Subcutaneous abdominal adipose tissue (tissue), 5 donors: ENCODE measurements around the gene NOL12.

Experiments
- H3K27ac ChIP-seq: one replicate; pipeline ENCODE4 v1.7.0; 2013; ENCODE audit warnings: low read depth, mild to moderate bottlenecking, inconsistent platforms, low read length, moderate library complexity
- H3K27me3 ChIP-seq, 5 donors: one replicate each; pipeline ENCODE4 v1.7.0; 2013; ENCODE audit warnings: low read length in 5 of 5, inconsistent platforms in 1 of 5; ENCODE audit not compliant: control insufficient read depth in 5 of 5, insufficient read depth in 4 of 5
- H3K36me3 ChIP-seq, 5 donors: one replicate each; pipeline ENCODE4 v1.7.0; 2013; ENCODE audit warnings: low read length in 5 of 5; ENCODE audit not compliant: control insufficient read depth in 5 of 5, insufficient read depth in 5 of 5
- H3K4me1 ChIP-seq, 5 donors: one replicate each; pipeline ENCODE4 v1.7.0; 2013; ENCODE audit warnings: low read length in 5 of 5, mild to moderate bottlenecking in 3 of 5, moderate library complexity in 1 of 5; ENCODE audit not compliant: control insufficient read depth in 5 of 5, insufficient read depth in 5 of 5
- H3K4me3 ChIP-seq, 5 donors: one replicate each; pipeline ENCODE4 v1.7.0; 2013; ENCODE audit warnings: low read length in 5 of 5, low read depth in 1 of 5
- H3K9ac ChIP-seq, 5 donors: one replicate each; pipeline ENCODE4 v1.7.0; 2013; ENCODE audit warnings: low read length in 5 of 5, mild to moderate bottlenecking in 4 of 5, moderate library complexity in 3 of 5
- H3K9me3 ChIP-seq, 5 donors: one replicate each; pipeline ENCODE4 v1.7.0; 2013; ENCODE audit warnings: low read length in 5 of 5; ENCODE audit not compliant: control insufficient read depth in 5 of 5
- donor health status: healthy.
- donor health status: healthy.
- donor health status: healthy.
- donor health status: healthy.
- donor health status: healthy.

NOL12 gene

DNA sequence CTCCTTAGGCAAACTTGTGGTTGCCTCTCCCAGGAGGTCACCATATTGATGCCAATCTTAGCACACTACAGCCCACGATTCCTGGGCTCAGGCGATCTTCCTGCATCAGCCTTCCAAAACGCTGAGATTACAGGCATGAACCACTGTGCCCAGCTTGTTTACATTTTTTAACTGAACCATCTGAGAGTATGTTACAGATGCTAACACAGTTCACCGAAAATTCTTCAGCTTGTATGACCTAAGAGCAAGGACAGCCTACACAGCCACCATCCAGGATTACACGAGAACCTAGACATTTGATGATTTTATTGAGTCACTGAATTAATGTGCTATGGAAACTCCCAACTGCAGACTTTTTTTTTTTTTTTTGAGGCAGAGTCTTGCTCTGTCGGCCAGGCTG, 16.6 kb upstream of the NOL12 start:
- no peak overlapping the region for H3K4me3 ChIP-seq
- peaks cover under 1 to 35% (median 20%) of the 10 kb centered on the region in 5 donors for H3K4me1 ChIP-seq
- H3K27me3 ChIP-seq = no peaks in the 10 kb centered on the region
- no peak overlapping the region for H3K27ac ChIP-seq
- peaks cover 0 to 16% (median 13%) of the 10 kb centered on the region in 5 donors for H3K36me3 ChIP-seq
- no peak overlapping the region for H3K9ac ChIP-seq
- no peaks in the 10 kb centered on the region for H3K9me3 ChIP-seq

DNA sequence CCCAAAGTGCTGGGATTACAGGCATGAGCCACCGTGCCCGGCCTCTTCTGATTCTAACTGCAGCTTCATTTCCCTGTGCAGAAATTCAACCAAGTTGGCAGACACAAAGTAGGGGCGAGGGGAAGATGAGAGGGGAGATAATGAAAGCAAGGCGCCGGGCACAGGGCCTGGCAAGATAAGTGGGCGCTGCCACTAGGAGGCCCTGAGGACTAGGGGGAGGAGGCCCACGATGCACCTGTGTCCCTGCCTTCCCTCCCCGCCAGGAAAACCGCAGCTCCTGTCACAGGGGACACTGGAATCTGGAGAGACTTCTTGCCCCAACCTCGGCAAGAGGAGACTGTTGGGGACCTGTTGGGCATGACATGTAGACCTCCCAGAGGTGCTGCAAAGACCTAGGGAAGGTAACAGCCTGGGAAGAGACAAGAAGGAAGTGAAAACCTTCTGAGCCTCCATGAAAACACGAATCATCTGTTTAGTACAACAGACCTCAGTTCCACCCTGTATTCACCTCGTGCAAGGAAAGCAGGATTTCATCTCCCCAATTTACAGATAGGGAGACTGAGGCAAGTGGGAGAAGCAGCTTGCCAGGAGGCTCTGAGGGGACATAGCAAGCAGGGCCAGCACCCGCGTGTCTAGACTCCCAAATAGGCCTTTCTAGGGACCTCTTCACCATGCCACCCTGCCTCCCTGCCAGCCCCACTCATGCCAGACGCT, 13.8 kb upstream of the NOL12 start:
- H3K9ac ChIP-seq = peak overlapping the region in 1 of 5 donors; percentile 32
- no peaks in the 10 kb centered on the region for H3K9me3 ChIP-seq
- no peaks in the 10 kb centered on the region for H3K27me3 ChIP-seq
- H3K4me1 ChIP-seq = peaks cover 5 to 39% (median 34%) of the 10 kb centered on the region in 5 donors
- no peak overlapping the region for H3K27ac ChIP-seq
- no peaks in the 10 kb centered on the region for H3K36me3 ChIP-seq
- no peak overlapping the region for H3K4me3 ChIP-seq

DNA sequence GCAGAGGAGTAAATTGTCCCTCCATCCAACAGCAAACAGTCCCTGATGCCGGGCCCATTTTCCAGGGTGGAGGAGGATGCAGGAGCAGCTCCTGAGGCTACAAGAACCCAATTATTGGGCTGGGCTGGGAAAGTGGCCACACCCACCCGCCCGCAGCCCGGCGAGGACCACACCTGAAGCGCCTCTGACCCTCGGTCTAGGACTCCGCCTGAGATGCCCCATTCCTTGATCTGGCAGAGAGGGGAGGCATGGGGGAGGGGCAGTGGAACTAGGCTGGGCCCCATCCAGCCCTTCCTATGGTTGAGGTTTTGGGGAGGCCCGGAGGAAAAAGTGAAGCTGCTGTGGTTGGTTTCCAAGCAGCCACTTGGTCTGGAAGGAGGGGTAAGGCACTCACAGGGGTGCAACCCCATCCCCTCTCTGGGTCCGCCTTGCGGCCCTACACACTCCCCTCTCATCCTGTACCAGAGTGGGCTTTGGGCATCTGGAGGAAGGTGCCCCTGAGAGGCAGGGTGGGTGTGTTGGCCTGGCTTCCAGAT, 13.2 kb upstream of the NOL12 start:
- H3K36me3 ChIP-seq = peaks cover 0 to 3% (median 1%) of the 10 kb centered on the region in 5 donors
- H3K9me3 ChIP-seq = no peaks in the 10 kb centered on the region
- H3K4me3 ChIP-seq = no peak overlapping the region
- no peak overlapping the region for H3K27ac ChIP-seq
- H3K4me1 ChIP-seq = peaks cover 5 to 39% (median 37%) of the 10 kb centered on the region in 5 donors
- H3K27me3 ChIP-seq = no peaks in the 10 kb centered on the region
- peak overlapping the region in 1 of 5 donors; percentile 32 for H3K9ac ChIP-seq

DNA sequence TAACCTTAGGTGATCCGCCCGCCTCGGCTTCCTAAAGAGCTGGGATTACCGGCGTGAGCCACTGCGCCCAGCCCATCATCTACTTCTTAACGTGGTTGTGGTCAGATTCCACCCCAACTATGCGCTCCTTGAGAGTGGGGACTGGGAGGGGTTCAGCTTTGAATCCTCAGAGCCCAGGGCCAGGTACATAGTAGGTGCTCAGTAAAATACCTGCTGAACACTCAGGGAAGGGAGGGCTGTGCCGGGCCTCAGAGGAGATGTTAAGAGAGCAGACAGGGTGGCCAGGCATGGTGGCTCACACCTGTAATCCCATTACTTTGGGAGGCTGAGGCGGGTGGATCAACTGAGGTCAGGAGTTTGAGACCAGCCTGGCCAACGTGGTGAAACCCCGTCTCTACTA, 11.9 kb upstream of the NOL12 start:
- H3K27ac ChIP-seq = peak overlapping the region; percentile 57
- no peaks in the 10 kb centered on the region for H3K27me3 ChIP-seq
- H3K4me3 ChIP-seq = peak overlapping the region in 1 of 5 donors; percentile 15
- H3K9me3 ChIP-seq = no peaks in the 10 kb centered on the region
- peak overlapping the region in 2 of 5 donors; percentile 36 to 56 for H3K9ac ChIP-seq
- peaks cover 0 to 9% (median 8%) of the 10 kb centered on the region in 5 donors for H3K36me3 ChIP-seq
- H3K4me1 ChIP-seq = peaks cover 8 to 42% (median 40%) of the 10 kb centered on the region in 5 donors

DNA sequence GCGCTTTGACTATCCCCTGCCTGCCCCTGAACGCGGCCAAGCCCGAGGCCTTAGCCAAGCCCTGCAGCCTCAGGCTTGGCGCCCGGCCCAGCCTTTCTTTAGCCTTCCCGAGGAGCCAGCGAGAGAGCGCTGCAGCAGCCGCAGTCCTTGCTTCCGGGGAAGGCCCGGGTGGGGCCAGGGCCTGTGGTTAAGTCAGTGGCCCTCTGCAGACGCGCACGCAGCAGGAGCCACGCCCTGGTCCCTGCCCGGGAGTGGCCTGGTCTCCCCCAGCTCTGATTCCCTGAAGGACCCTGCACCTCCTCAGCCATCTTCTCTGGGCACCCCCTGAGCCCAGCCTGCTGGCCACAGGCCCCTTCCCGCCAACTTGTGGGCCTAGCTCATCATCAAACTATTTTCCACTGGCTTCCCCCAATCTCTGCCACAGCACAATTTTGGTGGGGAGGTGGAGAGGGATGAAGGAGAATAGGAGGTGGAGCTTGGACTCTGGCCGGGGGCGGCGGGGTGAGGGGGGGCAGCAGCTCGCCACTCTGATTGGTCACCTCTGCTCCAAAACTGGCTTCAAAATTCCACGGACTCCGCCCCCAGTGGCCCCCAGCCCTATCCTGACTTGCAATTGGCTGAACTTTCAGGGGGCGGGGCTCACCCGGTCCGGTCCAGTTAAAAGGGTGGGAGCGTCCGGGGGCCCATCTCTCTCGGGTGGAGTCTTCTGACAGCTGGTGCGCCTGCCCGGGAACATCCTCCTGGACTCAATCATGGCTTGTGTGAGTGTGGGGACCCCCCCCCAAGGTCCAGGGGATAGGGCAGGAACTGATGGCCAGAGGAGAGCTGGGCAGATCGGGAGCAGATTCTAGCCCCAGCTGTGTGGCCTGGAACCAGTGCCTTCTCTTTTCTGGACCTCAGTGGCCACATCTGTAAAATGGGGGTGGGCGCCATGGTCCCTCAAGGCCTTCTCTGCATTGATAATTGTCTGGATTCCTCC, 10.9 kb upstream of the NOL12 start, which contains the start of gene LGALS1:
TSS of gene LGALS1 (plus strand) at position 686 of the 979 bp plus-strand sequence. CDS start at position 753, 67 bp downstream.
- Histone ChIP-seq H3K27me3 (no peaks in the 10 kb centered on the region), H3K27ac (peak within 1 kb of the TSS; percentile 100), H3K4me1 (peaks cover 8 to 42% (median 40%) of the 10 kb centered on the region in 5 donors), H3K9ac (peak within 1 kb of the TSS; percentile 92 to 99 (median 97)), H3K36me3 (peaks cover 0 to 19% (median 18%) of the 10 kb centered on the region in 5 donors), H3K9me3 (no peaks in the 10 kb centered on the region), H3K4me3 (peak within 1 kb of the TSS; percentile 84 to 98 (median 91))

DNA sequence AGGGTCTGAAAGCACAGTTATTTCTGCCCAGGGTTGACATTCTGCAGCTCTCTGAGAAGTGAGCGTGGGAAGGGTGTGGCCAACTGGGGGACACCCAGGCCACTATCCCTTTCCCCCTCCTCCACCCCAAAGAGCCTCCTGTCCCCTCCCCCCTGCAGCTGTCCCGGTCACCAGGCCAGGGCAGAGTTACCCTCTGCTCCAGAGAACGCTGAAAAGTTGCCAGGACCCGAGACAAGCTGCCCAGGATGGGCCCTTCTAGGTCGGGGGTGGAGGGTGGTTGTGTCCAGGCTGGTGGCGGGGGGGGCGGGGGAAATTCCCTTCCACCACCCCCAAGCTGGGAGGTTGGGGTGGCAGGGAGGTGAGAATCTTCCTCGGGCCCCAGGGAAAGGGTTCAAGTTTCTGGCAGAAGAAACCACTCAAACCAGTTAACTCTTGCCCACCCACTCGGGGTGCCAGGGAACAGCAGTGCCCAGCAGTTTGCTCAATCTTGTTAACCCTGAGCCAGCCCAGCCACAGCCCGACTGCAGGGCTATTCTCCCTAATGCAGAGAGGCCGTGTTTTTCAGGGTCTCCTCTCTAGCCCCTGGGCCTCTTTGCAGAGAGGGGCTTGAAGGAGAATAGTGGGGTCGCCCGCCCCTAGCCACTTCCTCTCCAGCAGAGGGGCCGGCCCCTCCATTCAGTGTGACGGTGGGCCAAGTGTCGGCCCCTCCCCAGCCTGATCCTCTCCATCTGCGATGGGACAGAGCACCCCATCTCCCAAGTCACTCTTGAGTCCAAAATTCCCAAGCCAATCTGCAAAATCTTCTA, 10.0 kb upstream of the NOL12 start:
- peak overlapping the region; percentile 92 to 99 (median 97) for H3K9ac ChIP-seq
- H3K27me3 ChIP-seq = no peaks in the 10 kb centered on the region

DNA sequence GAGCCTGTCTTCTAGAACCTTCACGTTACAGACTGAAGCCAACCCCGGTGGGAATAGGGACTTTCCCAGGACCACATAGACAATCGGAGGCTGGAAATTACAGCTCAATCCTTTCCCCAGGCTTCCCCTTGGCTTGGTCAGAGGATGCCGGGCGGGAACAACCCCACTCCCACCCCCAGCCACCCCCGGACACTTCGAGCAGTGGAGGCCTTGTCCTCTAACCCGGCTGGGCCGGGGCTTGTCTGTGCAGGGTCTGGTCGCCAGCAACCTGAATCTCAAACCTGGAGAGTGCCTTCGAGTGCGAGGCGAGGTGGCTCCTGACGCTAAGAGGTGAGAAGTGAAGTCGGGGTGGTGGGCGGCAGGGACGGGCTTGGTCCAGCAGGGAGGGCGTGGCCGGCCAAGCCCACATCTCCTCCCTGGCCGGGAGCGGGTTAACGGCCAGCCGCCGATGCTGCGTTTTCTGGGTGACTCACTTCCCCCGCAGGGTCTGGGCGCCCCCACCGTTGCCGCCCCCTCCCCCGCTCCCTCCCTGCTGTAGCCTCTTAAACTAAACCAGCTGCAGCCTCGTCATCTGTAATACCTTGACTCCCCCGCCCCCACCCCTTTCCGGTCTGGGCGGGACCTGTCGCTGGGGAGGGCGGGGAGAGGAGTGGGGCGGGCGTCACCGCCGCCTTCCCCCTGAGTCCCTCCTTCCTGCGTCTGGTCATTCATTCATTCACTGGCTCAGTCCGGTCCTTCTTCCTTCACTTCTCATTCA, 9.2 kb upstream of the NOL12 start:
- Histone ChIP-seq H3K4me1 (peaks cover 15 to 55% (median 52%) of the 10 kb centered on the region in 5 donors), H3K4me3 (peak overlapping the region; percentile 84 to 98 (median 91)), H3K27me3 (no peaks in the 10 kb centered on the region), H3K9ac (peak overlapping the region; percentile 92 to 99 (median 97)), H3K9me3 (no peaks in the 10 kb centered on the region), H3K27ac (peak overlapping the region; percentile 100), H3K36me3 (peaks cover 0 to 19% (median 18%) of the 10 kb centered on the region in 5 donors)

More for the DNA sequence above, 10.0 kb upstream of the NOL12 start:
- Histone ChIP-seq H3K36me3 (peaks cover 0 to 19% (median 18%) of the 10 kb centered on the region in 5 donors), H3K4me3 (peak overlapping the region; percentile 84 to 98 (median 91)), H3K9me3 (no peaks in the 10 kb centered on the region), H3K27ac (peak overlapping the region; percentile 100), H3K4me1 (peaks cover 11 to 47% (median 44%) of the 10 kb centered on the region in 5 donors)

DNA sequence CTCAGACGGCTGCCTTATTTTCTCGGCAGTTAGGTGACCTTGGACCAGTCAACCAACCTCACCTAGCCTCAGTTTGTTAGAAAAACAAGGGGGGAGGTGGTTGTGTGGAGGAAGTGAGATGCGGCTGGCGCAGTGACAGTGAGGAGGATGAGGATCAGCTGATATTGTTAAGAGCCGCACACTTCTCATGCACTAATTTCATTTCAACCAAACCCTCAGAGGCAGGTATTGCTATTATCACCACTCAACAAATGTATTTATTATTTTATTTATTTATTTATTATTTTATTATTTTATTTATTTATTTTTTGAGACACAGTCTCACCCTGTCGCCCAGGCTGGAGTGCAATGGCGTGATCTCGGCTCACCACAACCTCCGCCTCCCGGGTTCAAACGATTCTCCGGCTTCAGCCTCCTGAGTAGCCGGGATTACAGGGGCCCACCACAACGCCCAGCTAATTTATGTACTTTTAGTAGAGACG, 8.6 kb upstream of the NOL12 start:
- Histone ChIP-seq H3K4me3 (peak overlapping the region; percentile 84 to 92 (median 87)), H3K27ac (peak overlapping the region; percentile 100), H3K9ac (peak overlapping the region in 4 of 5 donors; percentile 35 to 99 (median 98)), H3K27me3 (no peaks in the 10 kb centered on the region), H3K9me3 (no peaks in the 10 kb centered on the region), H3K36me3 (peaks cover 0 to 19% (median 18%) of the 10 kb centered on the region in 5 donors), H3K4me1 (peaks cover 15 to 55% (median 52%) of the 10 kb centered on the region in 5 donors)
